ENCODE results near the gene GAS2L3.
A peak's percentile ranks its signal among the peaks of the same experiment; 100 is the strongest.
"Not testable (repeated sequence)": the region's sequence is repeated elsewhere in the genome, so short reads cannot be mapped to it uniquely, and the experiment has no call there.

GAS2L3 gene

GRCh38 chr12:100610666-100611430 lies 37.4 kb downstream of the GAS2L3 start:
- Mint-ChIP-seq H3K9me3 (peaks cover 5% of the 10 kb centered on the region), H3K4me1 (no peaks in the 10 kb centered on the region), H3K4me3 (no peak overlapping the region), H3K36me3 (no peaks in the 10 kb centered on the region), H3K27ac (no peak overlapping the region), H3K27me3 (peaks cover 16% of the 10 kb centered on the region)
- ATAC-seq = no peak

GRCh38 chr12:100612606-100613005 lies 39.1 kb downstream of the GAS2L3 start:
- peaks cover under 1% of the 10 kb centered on the region for H3K9me3 Mint-ChIP-seq
- no peaks in the 10 kb centered on the region for H3K4me1 Mint-ChIP-seq

GRCh38 chr12:100624571-100624970 lies 51.1 kb downstream of the GAS2L3 start:
- ATAC-seq = peak; percentile 34
- no peak overlapping the region for H3K4me3 Mint-ChIP-seq
- H3K27ac Mint-ChIP-seq = no peak overlapping the region
- H3K9me3 Mint-ChIP-seq = no peaks in the 10 kb centered on the region
- no peaks in the 10 kb centered on the region for H3K4me1 Mint-ChIP-seq
- H3K36me3 Mint-ChIP-seq = no peaks in the 10 kb centered on the region
- H3K27me3 Mint-ChIP-seq = no peaks in the 10 kb centered on the region

More at GRCh38 chr12:100612606-100613005, 39.1 kb downstream of the GAS2L3 start:
- ATAC-seq = no peak
- H3K27me3 Mint-ChIP-seq = peaks cover 10% of the 10 kb centered on the region
- H3K36me3 Mint-ChIP-seq = no peaks in the 10 kb centered on the region
- no peak overlapping the region for H3K27ac Mint-ChIP-seq
- no peak overlapping the region for H3K4me3 Mint-ChIP-seq

- Mint-ChIP-seq H3K27me3 (no peaks in the 10 kb centered on the region), H3K4me3 (no peak overlapping the region), H3K36me3 (no peaks in the 10 kb centered on the region), H3K4me1 (no peaks in the 10 kb centered on the region), H3K9me3 (no peaks in the 10 kb centered on the region), H3K27ac (no peak overlapping the region)
- no peak for ATAC-seq
Observed at GRCh38 chr12:100632445-100632892, 59.0 kb downstream of the GAS2L3 start.

GRCh38 chr12:100633082-100633785 lies 59.8 kb downstream of the GAS2L3 start:
- H3K27ac Mint-ChIP-seq, H3K27me3 Mint-ChIP-seq: not testable (repeated sequence)

GRCh38 chr12:100643246-100643645 lies 69.8 kb downstream of the GAS2L3 start:
- H3K27ac Mint-ChIP-seq = no peak overlapping the region
- no peaks in the 10 kb centered on the region for H3K4me1 Mint-ChIP-seq
- no peak for ATAC-seq
- peaks cover 8% of the 10 kb centered on the region for H3K9me3 Mint-ChIP-seq
- no peak overlapping the region for H3K4me3 Mint-ChIP-seq
- no peaks in the 10 kb centered on the region for H3K27me3 Mint-ChIP-seq
- H3K36me3 Mint-ChIP-seq = no peaks in the 10 kb centered on the region

More at GRCh38 chr12:100633082-100633785, 59.8 kb downstream of the GAS2L3 start:
- ATAC-seq, H3K4me1 Mint-ChIP-seq, H3K9me3 Mint-ChIP-seq, H3K4me3 Mint-ChIP-seq, H3K36me3 Mint-ChIP-seq: not testable (repeated sequence)

GRCh38 chr12:100646896-100647295 lies 73.4 kb downstream of the GAS2L3 start:
- no peak for ATAC-seq
- Mint-ChIP-seq H3K27me3 (peaks cover 10% of the 10 kb centered on the region), H3K9me3 (peaks cover 5% of the 10 kb centered on the region), H3K36me3 (no peaks in the 10 kb centered on the region), H3K4me3 (no peak overlapping the region), H3K27ac (no peak overlapping the region), H3K4me1 (no peaks in the 10 kb centered on the region)

GRCh38 chr12:100651108-100651507 lies 77.6 kb downstream of the GAS2L3 start:
- Mint-ChIP-seq H3K36me3 (no peaks in the 10 kb centered on the region), H3K27ac (no peak overlapping the region), H3K27me3 (peaks cover 14% of the 10 kb centered on the region), H3K4me3 (no peak overlapping the region), H3K9me3 (no peaks in the 10 kb centered on the region), H3K4me1 (no peaks in the 10 kb centered on the region)
- no peak for ATAC-seq

GRCh38 chr12:100651694-100652093 lies 78.2 kb downstream of the GAS2L3 start:
- Mint-ChIP-seq H3K27me3 (peaks cover 14% of the 10 kb centered on the region), H3K4me3 (no peak overlapping the region), H3K9me3 (no peaks in the 10 kb centered on the region), H3K27ac (no peak overlapping the region), H3K36me3 (no peaks in the 10 kb centered on the region), H3K4me1 (no peaks in the 10 kb centered on the region)
- no peak for ATAC-seq

GRCh38 chr12:100652488-100652887 lies 79.0 kb downstream of the GAS2L3 start:
- H3K27me3 Mint-ChIP-seq = peaks cover 14% of the 10 kb centered on the region
- no peaks in the 10 kb centered on the region for H3K4me1 Mint-ChIP-seq
- peaks cover 2% of the 10 kb centered on the region for H3K9me3 Mint-ChIP-seq
- H3K27ac Mint-ChIP-seq = no peak overlapping the region
- H3K36me3 Mint-ChIP-seq = no peaks in the 10 kb centered on the region
- no peak overlapping the region for H3K4me3 Mint-ChIP-seq
- no peak for ATAC-seq

GRCh38 chr12:100656141-100656540 lies 82.7 kb downstream of the GAS2L3 start:
- no peak overlapping the region for H3K27ac Mint-ChIP-seq
- peaks cover 24% of the 10 kb centered on the region for H3K27me3 Mint-ChIP-seq
- H3K36me3 Mint-ChIP-seq = no peaks in the 10 kb centered on the region
- no peak overlapping the region for H3K4me3 Mint-ChIP-seq
- no peaks in the 10 kb centered on the region for H3K4me1 Mint-ChIP-seq
- peaks cover 9% of the 10 kb centered on the region for H3K9me3 Mint-ChIP-seq
- no peak for ATAC-seq

GRCh38 chr12:100656856-100657255 lies 83.4 kb downstream of the GAS2L3 start:
- Mint-ChIP-seq H3K27ac (no peak overlapping the region), H3K27me3 (peaks cover 23% of the 10 kb centered on the region), H3K4me1 (no peaks in the 10 kb centered on the region), H3K36me3 (no peaks in the 10 kb centered on the region), H3K4me3 (no peak overlapping the region), H3K9me3 (peaks cover 9% of the 10 kb centered on the region)
- ATAC-seq = no peak

- H3K36me3 Mint-ChIP-seq = no peaks in the 10 kb centered on the region
- H3K4me1 Mint-ChIP-seq = no peaks in the 10 kb centered on the region
- peaks cover 19% of the 10 kb centered on the region for H3K27me3 Mint-ChIP-seq
- peaks cover 9% of the 10 kb centered on the region for H3K9me3 Mint-ChIP-seq
- no peak for ATAC-seq
- H3K27ac Mint-ChIP-seq = no peak overlapping the region
- no peak overlapping the region for H3K4me3 Mint-ChIP-seq
Observed at GRCh38 chr12:100661300-100661951, 87.9 kb downstream of the GAS2L3 start.

GRCh38 chr12:100666588-100666987 lies 93.1 kb downstream of the GAS2L3 start:
- H3K36me3 Mint-ChIP-seq = no peaks in the 10 kb centered on the region
- H3K9me3 Mint-ChIP-seq = no peaks in the 10 kb centered on the region
- no peak overlapping the region for H3K4me3 Mint-ChIP-seq
- no peak overlapping the region for H3K27ac Mint-ChIP-seq
- peaks cover 9% of the 10 kb centered on the region for H3K27me3 Mint-ChIP-seq
- no peaks in the 10 kb centered on the region for H3K4me1 Mint-ChIP-seq
- no peak for ATAC-seq

- no peaks in the 10 kb centered on the region for H3K4me1 Mint-ChIP-seq
- no peak overlapping the region for H3K4me3 Mint-ChIP-seq
- H3K36me3 Mint-ChIP-seq = no peaks in the 10 kb centered on the region
- ATAC-seq = peak; percentile 67
- H3K27ac Mint-ChIP-seq = no peak overlapping the region
- H3K9me3 Mint-ChIP-seq = no peaks in the 10 kb centered on the region
- H3K27me3 Mint-ChIP-seq = peaks cover 18% of the 10 kb centered on the region
Observed at GRCh38 chr12:100668945-100669536, 95.6 kb downstream of the GAS2L3 start.

Data from stimulated activated memory B cell treated with anti-CD40 and anti-IgM and Interleukin-4, amounts not matched to agents 10 μg/mL and 1 μg/mL and 100 μg/mL, for 72 hours (primary cell).